Endothelial cell (in vitro differentiated cells): ENCODE data around the gene TRAF3. TPM values are rescaled to one million over a fixed set of nuclear protein-coding genes. Genes with fewer than 3 reads are reported as not detected.

Experiments
- DNase-seq: peaks from one replicate; pipeline ENCODE4 v3.0.0; 2021; ENCODE audit warnings: low spot score
- H3K27ac Mint-ChIP-seq: one replicate; pipeline ENCODE4 v1.8.0; 2021; ENCODE audit warnings: mixed read lengths, inconsistent platforms; ENCODE audit not compliant: unreplicated experiment
- H3K27me3 Mint-ChIP-seq: one replicate; pipeline ENCODE4 v1.8.0; 2021; ENCODE audit warnings: mild to moderate bottlenecking, moderate library complexity, mixed read lengths, inconsistent platforms; ENCODE audit not compliant: unreplicated experiment
- H3K36me3 Mint-ChIP-seq: one replicate; pipeline ENCODE4 v1.8.0; 2021; ENCODE audit warnings: mild to moderate bottlenecking, low read depth, mixed read lengths, inconsistent platforms; ENCODE audit not compliant: unreplicated experiment
- H3K4me1 Mint-ChIP-seq: one replicate; pipeline ENCODE4 v1.8.0; 2021; ENCODE audit warnings: mild to moderate bottlenecking, mixed read lengths, inconsistent platforms; ENCODE audit not compliant: unreplicated experiment
- H3K4me3 Mint-ChIP-seq: one replicate; pipeline ENCODE4 v1.8.0; 2021; ENCODE audit warnings: mild to moderate bottlenecking, mixed read lengths, inconsistent platforms; ENCODE audit not compliant: unreplicated experiment
- H3K9me3 Mint-ChIP-seq: one replicate; pipeline ENCODE4 v1.8.0; 2021; ENCODE audit warnings: mixed read lengths, inconsistent platforms; ENCODE audit not compliant: unreplicated experiment
- CTCF ChIP-seq: fragments of 200-600 bp; sonication (generic); IDR thresholded peaks from one replicate; pipeline ENCODE4 v1.5.0; 2021; ENCODE audit warnings: antibody characterized with exemption; ENCODE audit not compliant: unreplicated experiment
- total RNA-seq: library from RNA; stranded (reverse); fragmentation: NEBNext Ultra II Directional; extraction: Animal tissue kit (Norgen Biotek cat#: 25700); gene quantifications from one replicate; pipeline ENCODE4 v1.2.1, GENCODE V29; 2021; ENCODE audit not compliant: unreplicated experiment

TRAF3 gene
- total RNA-seq, 1 donor from 2014 or later = 9.7 TPM

DNA sequence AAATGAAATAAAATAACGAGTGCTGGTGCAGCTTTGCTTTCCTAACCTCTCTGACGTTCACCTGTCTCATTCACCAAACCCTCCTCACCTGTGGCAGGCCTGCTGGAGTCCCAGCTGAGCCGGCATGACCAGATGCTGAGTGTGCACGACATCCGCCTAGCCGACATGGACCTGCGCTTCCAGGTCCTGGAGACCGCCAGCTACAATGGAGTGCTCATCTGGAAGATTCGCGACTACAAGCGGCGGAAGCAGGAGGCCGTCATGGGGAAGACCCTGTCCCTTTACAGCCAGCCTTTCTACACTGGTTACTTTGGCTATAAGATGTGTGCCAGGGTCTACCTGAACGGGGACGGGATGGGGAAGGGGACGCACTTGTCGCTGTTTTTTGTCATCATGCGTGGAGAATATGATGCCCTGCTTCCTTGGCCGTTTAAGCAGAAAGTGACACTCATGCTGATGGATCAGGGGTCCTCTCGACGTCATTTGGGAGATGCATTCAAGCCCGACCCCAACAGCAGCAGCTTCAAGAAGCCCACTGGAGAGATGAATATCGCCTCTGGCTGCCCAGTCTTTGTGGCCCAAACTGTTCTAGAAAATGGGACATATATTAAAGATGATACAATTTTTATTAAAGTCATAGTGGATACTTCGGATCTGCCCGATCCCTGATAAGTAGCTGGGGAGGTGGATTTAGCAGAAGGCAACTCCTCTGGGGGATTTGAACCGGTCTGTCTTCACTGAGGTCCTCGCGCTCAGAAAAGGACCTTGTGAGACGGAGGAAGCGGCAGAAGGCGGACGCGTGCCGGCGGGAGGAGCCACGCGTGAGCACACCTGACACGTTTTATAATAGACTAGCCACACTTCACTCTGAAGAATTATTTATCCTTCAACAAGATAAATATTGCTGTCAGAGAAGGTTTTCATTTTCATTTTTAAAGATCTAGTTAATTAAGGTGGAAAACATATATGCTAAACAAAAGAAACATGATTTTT lies 128.2 kb downstream of the TRAF3 start:
- TF ChIP-seq CTCF = no peak
- H3K9me3 Mint-ChIP-seq = no peaks in the 10 kb centered on the region
- DNase-seq = no peak
- peaks cover 21% of the 10 kb centered on the region for H3K36me3 Mint-ChIP-seq
- no peak overlapping the region for H3K27ac Mint-ChIP-seq
- H3K4me1 Mint-ChIP-seq = no peaks in the 10 kb centered on the region
- H3K27me3 Mint-ChIP-seq = peaks cover 9% of the 10 kb centered on the region
- no peak overlapping the region for H3K4me3 Mint-ChIP-seq

- Mint-ChIP-seq H3K27me3 (peaks cover 13% of the 10 kb centered on the region), H3K4me1 (no peaks in the 10 kb centered on the region), H3K9me3 (no peaks in the 10 kb centered on the region), H3K4me3 (no peak overlapping the region), H3K36me3 (peaks cover 26% of the 10 kb centered on the region), H3K27ac (no peak overlapping the region)
- DNase-seq = no peak
- no peak for TF ChIP-seq CTCF
Measured at GRCh38 chr14:102906616-102907302, 129.5 kb downstream of the TRAF3 start.

DNA sequence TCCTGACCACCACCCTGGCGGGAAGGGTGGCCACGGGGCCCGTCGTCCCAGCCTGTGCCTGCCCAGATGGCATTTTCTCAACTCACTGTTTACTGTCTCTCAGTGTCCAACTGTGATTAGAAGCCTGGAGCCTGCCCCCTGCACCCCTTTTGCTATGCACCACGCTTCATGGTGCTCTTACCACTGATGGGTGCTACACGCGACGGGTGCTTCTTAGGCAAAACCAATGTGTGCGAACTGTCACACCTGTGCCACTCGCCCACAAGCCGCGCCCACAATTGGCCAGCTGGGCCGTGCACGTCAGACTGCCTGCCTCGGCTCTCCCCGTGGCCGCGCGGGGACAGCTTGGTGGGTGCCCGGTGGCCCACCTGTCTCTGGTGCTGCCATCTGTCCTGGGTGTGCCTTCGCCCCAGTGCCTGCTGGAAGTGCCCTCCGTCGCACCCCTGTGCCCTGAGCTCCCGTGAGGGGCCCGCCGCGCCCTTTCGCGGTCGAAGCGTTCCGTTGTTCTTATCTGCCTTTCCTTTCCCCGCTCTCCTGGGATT lies 130.1 kb downstream of the TRAF3 start:
- no peak for TF ChIP-seq CTCF
- Mint-ChIP-seq H3K27me3 (peaks cover 13% of the 10 kb centered on the region), H3K27ac (no peak overlapping the region), H3K9me3 (no peaks in the 10 kb centered on the region), H3K36me3 (peaks cover 26% of the 10 kb centered on the region), H3K4me3 (peak overlapping the region; percentile 50), H3K4me1 (no peaks in the 10 kb centered on the region)
- no peak for DNase-seq

DNA sequence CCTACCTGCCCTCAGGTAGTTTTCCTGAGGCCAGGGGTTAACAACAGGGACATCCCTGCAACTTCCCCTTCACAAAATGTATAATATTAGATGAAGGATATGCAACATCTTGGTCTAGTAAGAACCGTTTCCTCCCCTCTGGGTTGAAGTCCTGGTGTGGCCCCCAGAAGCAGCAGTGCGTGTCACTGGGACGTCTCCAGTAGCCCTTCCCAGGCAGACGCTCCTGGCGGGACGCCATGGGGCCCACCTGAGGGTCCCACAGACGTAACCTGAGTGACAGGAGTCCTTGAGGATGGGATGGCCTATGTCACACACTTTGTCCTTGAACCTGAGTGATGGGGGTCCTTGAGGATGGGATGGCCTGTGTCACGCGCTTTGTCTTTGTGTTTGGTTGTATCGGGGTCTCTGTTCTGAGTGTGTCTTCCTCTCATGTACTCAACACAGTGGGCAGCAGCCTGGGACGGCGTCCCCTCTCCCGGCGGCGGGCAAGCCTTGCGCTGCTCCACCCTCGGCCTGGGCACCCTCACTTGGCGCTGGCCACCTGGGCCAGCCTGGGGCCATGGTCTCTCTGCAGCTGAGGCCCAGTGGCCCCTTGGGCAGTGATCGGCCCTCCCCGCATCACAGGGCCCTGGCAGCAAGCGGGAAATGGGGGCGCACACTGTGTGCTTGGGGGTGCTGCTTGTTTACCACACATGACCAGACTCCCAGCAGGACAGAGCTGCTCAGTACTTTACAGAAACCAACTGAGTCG lies 130.9 kb downstream of the TRAF3 start:
- Mint-ChIP-seq H3K9me3 (no peaks in the 10 kb centered on the region), H3K36me3 (peaks cover 26% of the 10 kb centered on the region), H3K27me3 (peaks cover 12% of the 10 kb centered on the region), H3K27ac (no peak overlapping the region), H3K4me1 (no peaks in the 10 kb centered on the region), H3K4me3 (peak overlapping the region; percentile 50)
- DNase-seq = no peak
- no peak for TF ChIP-seq CTCF
